Keratinocyte (primary cell): Measurements from ENCODE around the gene ZNF541. TPM values are rescaled to one million over a fixed set of nuclear protein-coding genes. Genes with fewer than 3 reads are reported as not detected.

Source experiments
- DNase-seq: peaks from one replicate; pipeline ENCODE4 v3.0.0-alpha.2; 2011; ENCODE audit warnings: low read depth, missing footprints, low spot score
- FAIRE-seq: peaks from 2 replicates; lab custom pipeline; 2011; peaks lifted over from hg19 to GRCh38; lab: Jason Lieb, UNC
- H2AFZ ChIP-seq: 2 replicates; pipeline ENCODE4 v1.6.0; 2012; ENCODE audit warnings: low read length, control low read depth, inconsistent platforms; ENCODE audit not compliant: control insufficient read depth
- H3K27ac ChIP-seq: 2 replicates; pipeline ENCODE4 v1.5.1; 2011; ENCODE audit warnings: low read length; ENCODE audit not compliant: control insufficient read depth, insufficient read depth
- H3K27me3 ChIP-seq: 3 replicates; pipeline ENCODE4 v1.6.0; 2011; ENCODE audit warnings: low read length; ENCODE audit not compliant: control insufficient read depth, insufficient read depth; ENCODE audit errors: extremely low read depth
- H3K36me3 ChIP-seq, 2 experiments: 2 replicates in 1 of 2; 3 replicates in 1 of 2; pipeline ENCODE4 v1.5.1; 2011; ENCODE audit warnings: low read length in 2 of 2, mild to moderate bottlenecking in 1 of 2; ENCODE audit not compliant: control insufficient read depth in 2 of 2, insufficient read depth in 2 of 2; ENCODE audit errors: extremely low read depth in 1 of 2
- H3K4me1 ChIP-seq: 3 replicates; pipeline ENCODE4 v1.5.1; 2011; ENCODE audit warnings: low read length; ENCODE audit not compliant: control insufficient read depth, insufficient read depth; ENCODE audit errors: extremely low read depth
- H3K4me2 ChIP-seq: 3 replicates; pipeline ENCODE4 v1.6.0; 2011; ENCODE audit warnings: low read depth, low read length; ENCODE audit not compliant: control insufficient read depth, insufficient read depth; ENCODE audit errors: extremely low read depth
- H3K4me3 ChIP-seq, 3 experiments: fragments of 200-600 bp in 1 of 3; sonication (generic) in 1 of 3; 2 replicates in 2 of 3; 3 replicates in 1 of 3; pipeline ENCODE4 v1.5.1; 2011 to 2016; ENCODE audit warnings: low read length in 3 of 3, mild to moderate bottlenecking in 3 of 3, control low read depth in 2 of 3, inconsistent platforms in 1 of 3, low read depth in 1 of 3, mixed read lengths in 1 of 3, mixed run types in 1 of 3, moderate library complexity in 1 of 3; ENCODE audit not compliant: control insufficient read depth in 2 of 3, insufficient read depth in 2 of 3; ENCODE audit errors: extremely low read depth in 1 of 3
- H3K79me2 ChIP-seq: 2 replicates; pipeline ENCODE4 v1.6.0; 2012; ENCODE audit warnings: low read length; ENCODE audit not compliant: control insufficient read depth, insufficient read depth
- H3K9ac ChIP-seq: 3 replicates; pipeline ENCODE4 v1.6.0; 2011; ENCODE audit warnings: low read length; ENCODE audit not compliant: control insufficient read depth, insufficient read depth; ENCODE audit errors: extremely low read depth
- H3K9me1 ChIP-seq: 3 replicates; pipeline ENCODE4 v1.6.0; 2011; ENCODE audit warnings: low read length; ENCODE audit not compliant: control insufficient read depth, insufficient read depth; ENCODE audit errors: extremely low read depth
- H3K9me3 ChIP-seq: 2 replicates; pipeline ENCODE4 v1.5.1; 2012; ENCODE audit warnings: low read depth, low read length; ENCODE audit not compliant: control insufficient read depth
- H4K20me1 ChIP-seq: 3 replicates; pipeline ENCODE4 v1.6.0; 2011; ENCODE audit warnings: low read length; ENCODE audit not compliant: control insufficient read depth, insufficient read depth; ENCODE audit errors: extremely low read depth
- EZH2 ChIP-seq: IDR thresholded peaks from one replicate; pipeline ENCODE4 v1.6.1; 2012; ENCODE audit warnings: inconsistent platforms, mild to moderate bottlenecking, low read length, moderate library complexity
- dilution Hi-C: fragments of 300-500 bp; cut with MboI; formaldehyde crosslinking; loops from one replicate; pipeline ENCODE4 v1.7.0; 2020; ENCODE audit warnings: low sequenced_read_pairs; ENCODE audit not compliant: extremely low pct_ligation_motif_present
- polyA plus RNA-seq, 5 experiments: library from polyadenylated mRNA; depleted of rRNA in 3 of 5; stranded (reverse) in 3 of 5; stranded (forward) in 1 of 5; unstranded in 1 of 5; fragments of >200 nt; gene quantifications; 1 replicate in 1 of 5; 2 replicates in 3 of 5; 3 replicates in 1 of 5; pipeline versions ENCODE4 v1.2.1 to v1.2.3, GENCODE V29; 2011 to 2012; ENCODE audit warnings: missing spikeins in 2 of 5, low read depth in 1 of 5, low replicate concordance in 1 of 5
- TF ChIP-seq, protein P1 (sequence below), 3 experiments: IDR thresholded peaks in 1 of 3; conservative IDR thresholded peaks in 1 of 3; optimal IDR thresholded peaks in 1 of 3; 2 replicates in 2 of 3; 3 replicates in 1 of 3; pipeline versions ENCODE3 to v1.5.1; 2011; ENCODE audit warnings: low read length in 3 of 3, mild to moderate bottlenecking in 3 of 3, moderate library complexity in 2 of 3, control low read depth in 1 of 3, inconsistent platforms in 1 of 3; ENCODE audit not compliant: insufficient read depth in 2 of 3; ENCODE audit errors: extremely low read depth in 1 of 3

The ZNF541 gene
- polyA plus RNA-seq, 1 donor (not counting 4 experiments of a cell fraction or from before 2014, with no cell fraction given): not detected

DNA sequence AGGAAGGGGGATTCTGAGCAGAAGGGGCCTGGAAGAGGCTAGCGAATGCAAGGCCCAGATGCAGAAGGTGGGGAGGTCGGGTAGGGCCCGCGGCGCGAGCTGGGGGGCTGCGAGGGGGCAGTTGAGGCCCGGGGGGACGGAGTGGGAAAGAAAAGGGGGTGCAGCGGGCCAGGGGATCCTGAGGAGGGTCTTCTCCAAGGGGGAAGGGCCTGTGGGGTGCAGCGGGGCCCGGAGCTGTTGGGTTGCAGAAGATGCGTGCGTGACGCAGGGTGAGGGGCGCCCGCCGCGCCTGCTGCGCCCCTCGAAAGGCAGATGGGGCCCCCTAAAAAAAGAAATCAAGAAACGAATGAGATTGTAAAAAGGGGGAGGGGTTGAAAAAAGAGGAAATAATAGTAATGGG lies 313 bp downstream of the ZNF541 start:
- Histone ChIP-seq H3K36me3 (no peaks in the 10 kb centered on the region), H3K27ac (no peak overlapping the region), H3K4me1 (no peaks in the 10 kb centered on the region), H3K9ac (no peak overlapping the region), H3K9me1 (no peaks in the 10 kb centered on the region), H4K20me1 (no peaks in the 10 kb centered on the region), H2AFZ (no peak overlapping the region), H3K27me3 (no peaks in the 10 kb centered on the region), H3K9me3 (no peaks in the 10 kb centered on the region), H3K4me3 (no peak overlapping the region), H3K79me2 (no peaks in the 10 kb centered on the region), H3K4me2 (no peak overlapping the region)
- FAIRE-seq (no peak), DNase-seq (no peak)
- no peak for TF ChIP-seq EZH2
- TF ChIP-seq, protein P1, sequence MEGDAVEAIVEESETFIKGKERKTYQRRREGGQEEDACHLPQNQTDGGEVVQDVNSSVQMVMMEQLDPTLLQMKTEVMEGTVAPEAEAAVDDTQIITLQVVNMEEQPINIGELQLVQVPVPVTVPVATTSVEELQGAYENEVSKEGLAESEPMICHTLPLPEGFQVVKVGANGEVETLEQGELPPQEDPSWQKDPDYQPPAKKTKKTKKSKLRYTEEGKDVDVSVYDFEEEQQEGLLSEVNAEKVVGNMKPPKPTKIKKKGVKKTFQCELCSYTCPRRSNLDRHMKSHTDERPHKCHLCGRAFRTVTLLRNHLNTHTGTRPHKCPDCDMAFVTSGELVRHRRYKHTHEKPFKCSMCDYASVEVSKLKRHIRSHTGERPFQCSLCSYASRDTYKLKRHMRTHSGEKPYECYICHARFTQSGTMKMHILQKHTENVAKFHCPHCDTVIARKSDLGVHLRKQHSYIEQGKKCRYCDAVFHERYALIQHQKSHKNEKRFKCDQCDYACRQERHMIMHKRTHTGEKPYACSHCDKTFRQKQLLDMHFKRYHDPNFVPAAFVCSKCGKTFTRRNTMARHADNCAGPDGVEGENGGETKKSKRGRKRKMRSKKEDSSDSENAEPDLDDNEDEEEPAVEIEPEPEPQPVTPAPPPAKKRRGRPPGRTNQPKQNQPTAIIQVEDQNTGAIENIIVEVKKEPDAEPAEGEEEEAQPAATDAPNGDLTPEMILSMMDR (optimal IDR thresholded peaks at IDR 0.05 in 1 of 3, IDR thresholded peaks at IDR 0.05 in 1 of 3, conservative IDR thresholded peaks at IDR 0.05 in 1 of 3; ENCODE audit: extremely low read depth in 1 of 3, insufficient read depth in 2 of 3, low read length in 3 of 3): no peak
- dilution Hi-C loops: no loop called here

- Histone ChIP-seq H3K4me2 (no peak overlapping the region), H3K27me3 (no peaks in the 10 kb centered on the region), H3K36me3 (no peaks in the 10 kb centered on the region), H3K9ac (no peak overlapping the region), H2AFZ (no peak overlapping the region), H4K20me1 (no peaks in the 10 kb centered on the region), H3K4me1 (no peaks in the 10 kb centered on the region), H3K4me3 (no peak overlapping the region), H3K9me3 (no peaks in the 10 kb centered on the region), H3K9me1 (no peaks in the 10 kb centered on the region), H3K27ac (no peak overlapping the region), H3K79me2 (no peaks in the 10 kb centered on the region)
- dilution Hi-C loops: no loop called here
- DNase-seq (no peak), FAIRE-seq (no peak)
- TF ChIP-seq, protein P1 (optimal IDR thresholded peaks at IDR 0.05 in 1 of 3, IDR thresholded peaks at IDR 0.05 in 1 of 3, conservative IDR thresholded peaks at IDR 0.05 in 1 of 3; ENCODE audit: extremely low read depth in 1 of 3, insufficient read depth in 2 of 3, low read length in 3 of 3): no peak
- TF ChIP-seq EZH2: no peak
These were observed 3.6 kb downstream of the ZNF541 start for GRCh38 chr19:47569331-47569730.
